Bronchial epithelial cell (primary cell): ENCODE measurements around the gene PCNX2. TPM values are rescaled to one million over a fixed set of nuclear protein-coding genes. Genes with fewer than 3 reads are reported as not detected.
A peak's percentile ranks its signal among the peaks of the same experiment; 100 is the strongest.

Source experiments
- DNase-seq: peaks from one replicate; pipeline ENCODE4 v3.0.0-alpha.2; 2010; ENCODE audit warnings: low read depth
- FAIRE-seq: peaks from 2 replicates; lab custom pipeline; 2011; peaks lifted over from hg19 to GRCh38; lab: Jason Lieb, UNC
- H3K27me3 ChIP-seq: 2 replicates; pipeline ENCODE4 v1.5.1; 2011; ENCODE audit warnings: low read length; ENCODE audit not compliant: control insufficient read depth, insufficient read depth
- H3K36me3 ChIP-seq: 2 replicates; pipeline ENCODE4 v1.5.1; 2011; ENCODE audit warnings: low read length; ENCODE audit not compliant: control insufficient read depth, insufficient read depth
- H3K4me3 ChIP-seq: 2 replicates; pipeline ENCODE4 v1.5.1; 2011; ENCODE audit warnings: mild to moderate bottlenecking, low read depth, low read length, control low read depth
- total RNA-seq: library from RNA; depleted of rRNA; stranded (reverse); fragments of >200 nt; gene quantifications from 2 replicates; pipeline ENCODE4 v1.2.1, GENCODE V29; 2014
- TF ChIP-seq, protein P1 (sequence below): IDR thresholded peaks from 2 replicates; pipeline ENCODE4 v1.5.1; 2011; ENCODE audit warnings: mild to moderate bottlenecking, moderate library complexity, low read length, control low read depth, inconsistent platforms; ENCODE audit not compliant: insufficient read depth, severe bottlenecking

The PCNX2 gene
- total RNA-seq, 1 donor from 2014 or later, result 30.3 TPM

DNA sequence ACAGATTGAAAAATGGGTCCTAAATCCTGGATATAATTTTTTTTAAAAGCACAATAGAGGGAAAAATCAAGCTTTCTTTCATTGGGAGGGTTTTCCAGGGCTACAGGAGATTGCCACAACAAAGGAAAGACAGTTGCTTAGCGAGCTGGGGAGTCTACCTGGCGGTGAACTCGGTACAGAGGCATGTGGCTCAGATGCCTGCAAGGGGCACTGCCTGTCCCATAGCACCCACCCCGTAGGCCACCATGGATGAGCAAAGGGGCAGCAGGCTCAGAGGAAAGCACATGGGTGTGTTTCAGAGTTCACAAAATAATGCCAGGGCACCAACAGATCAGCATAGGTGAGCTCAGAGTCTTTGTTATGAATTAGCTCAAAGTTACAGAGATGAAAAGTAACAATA lies 79.5 kb downstream of the PCNX2 start:
- Histone ChIP-seq H3K4me3 (no peak overlapping the region), H3K27me3 (no peaks in the 10 kb centered on the region), H3K36me3 (peaks cover 3% of the 10 kb centered on the region)
- DNase-seq (no peak), FAIRE-seq (no peak)
- TF ChIP-seq, protein P1, sequence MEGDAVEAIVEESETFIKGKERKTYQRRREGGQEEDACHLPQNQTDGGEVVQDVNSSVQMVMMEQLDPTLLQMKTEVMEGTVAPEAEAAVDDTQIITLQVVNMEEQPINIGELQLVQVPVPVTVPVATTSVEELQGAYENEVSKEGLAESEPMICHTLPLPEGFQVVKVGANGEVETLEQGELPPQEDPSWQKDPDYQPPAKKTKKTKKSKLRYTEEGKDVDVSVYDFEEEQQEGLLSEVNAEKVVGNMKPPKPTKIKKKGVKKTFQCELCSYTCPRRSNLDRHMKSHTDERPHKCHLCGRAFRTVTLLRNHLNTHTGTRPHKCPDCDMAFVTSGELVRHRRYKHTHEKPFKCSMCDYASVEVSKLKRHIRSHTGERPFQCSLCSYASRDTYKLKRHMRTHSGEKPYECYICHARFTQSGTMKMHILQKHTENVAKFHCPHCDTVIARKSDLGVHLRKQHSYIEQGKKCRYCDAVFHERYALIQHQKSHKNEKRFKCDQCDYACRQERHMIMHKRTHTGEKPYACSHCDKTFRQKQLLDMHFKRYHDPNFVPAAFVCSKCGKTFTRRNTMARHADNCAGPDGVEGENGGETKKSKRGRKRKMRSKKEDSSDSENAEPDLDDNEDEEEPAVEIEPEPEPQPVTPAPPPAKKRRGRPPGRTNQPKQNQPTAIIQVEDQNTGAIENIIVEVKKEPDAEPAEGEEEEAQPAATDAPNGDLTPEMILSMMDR, result no peak

DNA sequence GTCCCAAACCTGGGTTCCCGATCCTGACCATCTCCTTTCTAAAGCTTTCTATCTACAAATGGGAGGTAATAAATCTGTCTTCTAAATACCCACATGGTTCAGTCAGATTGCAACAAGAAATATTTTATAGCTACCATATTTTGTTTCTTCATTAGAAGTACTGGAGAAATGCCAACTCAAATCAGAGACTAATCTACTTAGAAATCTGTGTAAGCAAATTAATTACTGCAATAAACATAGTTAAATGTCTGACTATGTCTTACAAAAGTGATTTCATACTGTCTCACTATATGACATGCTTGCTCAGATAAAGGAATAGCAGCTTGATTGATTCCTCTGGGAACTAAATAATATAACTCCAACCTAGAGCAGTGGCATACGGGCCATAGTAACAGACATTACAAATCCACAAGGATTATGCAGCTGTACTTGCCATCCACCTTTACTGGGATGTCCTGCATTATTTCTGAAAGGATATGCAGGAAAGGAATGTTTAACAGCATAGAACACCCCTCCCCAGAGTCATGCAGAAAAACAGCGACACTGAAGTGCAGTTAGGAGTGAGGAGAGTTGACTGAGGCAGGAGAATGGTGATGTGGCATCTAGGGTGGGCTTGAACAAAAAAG lies 80.3 kb downstream of the PCNX2 start:
- FAIRE-seq, result no peak
- no peak overlapping the region for H3K4me3 ChIP-seq
- H3K36me3 ChIP-seq, result peaks cover 4% of the 10 kb centered on the region
- H3K27me3 ChIP-seq, result no peaks in the 10 kb centered on the region
- DNase-seq, result no peak
- TF ChIP-seq, protein P1, result no peak

- DNase-seq, result peak; percentile 13
- TF ChIP-seq, protein P1, result no peak
- Histone ChIP-seq H3K4me3 (no peak overlapping the region), H3K36me3 (peaks cover 2% of the 10 kb centered on the region), H3K27me3 (no peaks in the 10 kb centered on the region)
- no peak for FAIRE-seq
Measured at GRCh38 chr1:233211595-233211994, 83.9 kb downstream of the PCNX2 start.

- no peak for FAIRE-seq
- Histone ChIP-seq H3K36me3 (peaks cover 2% of the 10 kb centered on the region), H3K27me3 (no peaks in the 10 kb centered on the region), H3K4me3 (no peak overlapping the region)
- TF ChIP-seq, protein P1, result no peak
- DNase-seq, result no peak
Measured at GRCh38 chr1:233211106-233211505, 84.4 kb downstream of the PCNX2 start.

- TF ChIP-seq, protein P1, result no peak
- no peak for FAIRE-seq
- Histone ChIP-seq H3K27me3 (no peaks in the 10 kb centered on the region), H3K4me3 (no peak overlapping the region), H3K36me3 (peaks cover 2% of the 10 kb centered on the region)
- no peak for DNase-seq
Measured at GRCh38 chr1:233209481-233209880, 86.0 kb downstream of the PCNX2 start.

DNA sequence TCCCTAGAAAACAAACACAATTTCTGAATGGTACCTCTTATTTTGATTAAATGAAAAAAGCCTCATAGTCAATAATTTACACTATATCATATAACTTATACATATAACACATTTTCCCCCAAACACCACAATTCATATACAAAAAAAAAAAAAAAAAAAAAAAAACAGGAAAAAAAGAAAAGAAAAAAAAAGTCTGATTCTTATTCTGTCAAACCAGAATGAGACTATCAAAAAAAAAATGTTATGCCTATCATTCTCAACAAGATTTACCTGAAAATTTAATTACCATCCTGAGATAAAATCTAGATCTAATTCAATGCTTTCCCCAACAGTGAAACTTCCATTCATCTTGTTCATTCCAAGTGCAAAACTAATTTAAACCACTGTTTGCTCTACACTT lies 86.8 kb downstream of the PCNX2 start:
- FAIRE-seq, result no peak
- no peak for DNase-seq
- H3K36me3 ChIP-seq, result peaks cover 2% of the 10 kb centered on the region

More for the DNA sequence above, 86.8 kb downstream of the PCNX2 start:
- no peaks in the 10 kb centered on the region for H3K27me3 ChIP-seq
- TF ChIP-seq, protein P1, result no peak
- no peak overlapping the region for H3K4me3 ChIP-seq
